Left colon (tissue), 2 donors: ENCODE data around the gene CD93. TPM values are rescaled to one million over a fixed set of nuclear protein-coding genes. Genes with fewer than 3 reads are reported as not detected.

Experiments
- ATAC-seq: fragments of 200-7000 bp; cut with Tn5 transposase; one replicate; pipeline ENCODE4 v1.9.1; 2020; ENCODE audit warnings: mild to moderate bottlenecking, moderate library complexity
- DNase-seq, 2 donors: peaks; one replicate each; pipeline ENCODE4 v3.0.0-alpha.2; 2020
- intact Hi-C, 2 donors: fragments of 100-400 bp; cut with DNase I in 1 of 2; cut with micrococcal nuclease in 1 of 2; formaldehyde crosslinking; loops; one replicate each; pipeline versions ENCODE4 v1.11.2 to v1.14.0; 2022; cut with DNase I, micrococcal nuclease
- total RNA-seq, 2 donors: library from RNA; stranded (reverse); fragmentation: NEBNext Ultra II Directional; extraction: Animal tissue kit (Norgen Biotek cat#: 25700); gene quantifications; one replicate each; pipeline ENCODE4 v1.2.1, GENCODE V29; 2021
- donor health status: DM: no; HTN: no; CAD: no.
- donor health status: DM: yes; HTN: yes; CAD: no.

Gene CD93
- total RNA-seq, 2 donors from 2014 or later: 9.0 to 14.2 TPM

DNA sequence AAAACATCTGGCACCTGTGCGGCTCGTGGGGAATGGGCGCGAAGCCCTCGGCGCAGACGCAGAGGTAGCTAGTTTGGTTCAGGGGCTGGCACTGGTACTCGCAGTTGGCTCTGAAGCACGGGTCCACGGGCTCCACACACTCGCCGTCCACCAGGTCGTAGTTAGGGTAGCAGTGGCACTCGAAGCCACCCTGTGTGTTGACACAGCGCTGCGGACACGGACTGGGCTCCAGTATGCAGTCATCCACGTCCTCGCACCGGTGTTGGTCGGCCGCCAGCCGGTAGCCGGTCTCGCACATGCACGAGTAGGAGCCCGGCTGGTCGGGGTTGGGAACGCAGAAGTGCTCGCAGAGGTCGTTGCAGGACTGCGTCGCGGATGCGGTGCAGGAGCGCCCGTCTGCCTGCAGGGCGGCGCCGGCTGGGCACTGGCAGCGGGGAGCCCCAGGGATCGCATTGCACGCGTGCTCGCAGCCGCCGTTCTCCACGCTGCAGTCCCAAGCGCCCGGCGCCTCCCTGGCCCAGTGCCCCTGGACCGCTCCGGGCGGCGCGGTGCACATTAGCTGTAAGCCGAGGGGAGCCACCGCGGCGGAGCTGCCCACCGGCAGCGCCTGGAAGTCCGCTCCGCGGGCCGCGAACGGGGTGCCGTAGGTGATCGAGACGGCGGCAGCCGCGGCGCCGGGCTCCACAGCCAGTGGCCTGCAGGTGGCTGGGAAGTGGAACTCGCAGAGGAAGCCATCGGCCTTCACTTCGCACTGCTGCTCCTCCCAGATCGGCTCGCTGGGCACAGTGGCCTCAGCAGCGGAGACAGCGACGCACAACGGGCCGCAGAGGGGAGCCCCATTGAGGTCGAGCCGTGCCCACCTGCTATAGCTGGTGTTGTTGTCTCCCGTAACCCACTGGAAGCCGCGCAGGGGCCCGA lies 37.6 kb downstream of the CD93 start:
- intact Hi-C loops: no loop called here
- ATAC-seq (peak; percentile 76), DNase-seq (peak; percentile 37 to 44)

DNA sequence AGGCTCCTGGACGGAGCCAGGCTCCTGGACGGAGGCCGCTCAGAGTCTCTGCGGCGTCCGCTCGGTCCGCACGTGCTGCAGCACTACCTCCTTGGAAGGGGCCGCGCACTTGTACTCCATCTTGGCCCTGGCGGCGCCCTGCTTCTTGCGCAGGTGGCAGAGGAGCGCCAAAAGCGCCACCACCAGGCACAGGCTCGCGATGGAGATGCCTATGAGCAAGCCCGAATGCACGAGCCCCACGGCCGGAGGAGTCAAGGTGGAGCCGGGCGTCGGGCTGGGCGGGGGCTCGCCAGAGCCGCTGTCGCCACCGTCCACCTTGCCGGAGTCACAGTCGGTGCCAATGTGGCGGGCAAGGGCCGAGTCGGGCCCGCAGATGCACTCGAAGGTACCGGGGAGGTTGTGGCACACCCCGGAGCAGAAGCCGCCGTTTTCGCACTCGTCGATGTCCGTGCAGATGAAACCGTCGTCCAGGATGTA lies 38.3 kb downstream of the CD93 start:
- ATAC-seq (no peak), DNase-seq (peak in 1 of 2 donors; percentile 11)
- intact Hi-C loops: no loop called here

DNA sequence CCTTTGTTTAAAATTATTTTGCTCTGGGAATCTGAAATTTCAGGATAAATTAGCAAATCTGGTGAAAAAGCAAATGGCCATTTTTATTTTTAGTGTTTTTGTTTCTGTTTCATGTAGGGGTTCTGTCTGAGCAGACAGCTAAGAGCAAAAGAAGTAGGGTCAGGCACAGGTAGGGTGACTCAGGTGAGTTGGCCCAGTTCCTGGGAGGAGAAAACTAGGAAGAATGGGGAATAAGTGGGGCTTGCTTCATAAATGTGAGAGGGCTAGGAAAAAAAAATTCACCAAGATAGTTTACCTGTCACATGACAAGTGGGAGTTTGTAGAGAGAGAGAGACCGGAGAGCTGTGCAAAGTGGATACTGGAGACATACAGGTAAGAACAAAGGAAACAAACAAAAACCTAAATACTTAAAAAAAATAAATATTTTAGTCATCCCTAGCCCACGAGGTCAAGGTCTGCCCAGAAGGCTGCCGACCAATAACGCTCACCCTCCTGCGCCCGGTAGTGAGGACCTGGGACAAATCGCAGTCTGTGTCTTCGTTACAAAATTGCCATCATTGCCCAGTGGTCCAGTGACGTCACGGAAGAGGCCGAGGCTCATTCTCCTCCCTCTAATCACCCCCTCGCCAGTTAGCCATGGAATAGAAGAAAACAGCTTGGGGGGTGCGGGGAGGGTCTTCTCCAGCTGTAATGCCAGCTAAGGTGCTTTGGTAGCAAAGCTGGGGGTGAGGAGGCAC lies 39.0 kb downstream of the CD93 start:
- DNase-seq (no peak), ATAC-seq (no peak)
- intact Hi-C loops: no loop called here

DNA sequence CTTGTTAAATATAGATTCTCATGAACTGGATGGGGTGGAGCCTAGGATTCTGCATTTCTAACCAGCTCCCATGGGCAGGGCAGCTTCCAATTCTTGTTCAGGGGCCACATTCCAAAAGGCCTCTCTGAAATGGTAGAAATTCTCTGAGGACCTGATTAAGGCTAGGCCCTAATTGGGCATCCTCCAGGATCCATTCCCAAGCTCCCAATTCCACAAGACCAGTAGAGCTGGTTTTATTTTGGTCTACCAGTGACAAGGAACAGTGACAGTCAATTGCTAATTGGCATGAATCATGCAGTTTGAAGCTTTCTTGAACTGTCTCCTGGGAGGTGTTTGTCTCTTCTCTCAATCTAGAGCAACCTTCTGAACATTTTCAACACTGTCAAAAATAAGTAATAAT lies 39.7 kb downstream of the CD93 start:
- DNase-seq (no peak), ATAC-seq (no peak)
- intact Hi-C loops: no loop called here

DNA sequence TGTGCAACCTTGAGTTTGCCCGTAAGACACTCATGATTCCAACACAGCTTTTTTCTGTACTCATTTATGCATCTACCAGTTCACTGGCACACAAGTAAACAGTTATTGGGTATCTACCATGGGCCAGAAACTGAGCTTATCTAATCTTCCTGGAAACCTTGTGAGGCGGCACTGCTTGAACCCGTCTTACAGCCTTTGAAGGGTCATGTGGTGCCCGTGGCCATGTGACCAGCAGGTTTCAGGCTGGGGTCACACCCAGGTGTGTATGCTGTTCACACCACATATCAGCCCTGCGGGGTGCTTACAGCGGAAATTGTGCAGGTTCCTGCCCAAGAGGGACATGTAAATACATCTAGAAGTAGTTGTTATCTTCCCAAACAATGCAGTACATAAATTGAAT lies 42.7 kb downstream of the CD93 start:
- DNase-seq (peak in 1 of 2 donors; percentile 46), ATAC-seq (peak; percentile 84)
- intact Hi-C loops: no loop called here

DNA sequence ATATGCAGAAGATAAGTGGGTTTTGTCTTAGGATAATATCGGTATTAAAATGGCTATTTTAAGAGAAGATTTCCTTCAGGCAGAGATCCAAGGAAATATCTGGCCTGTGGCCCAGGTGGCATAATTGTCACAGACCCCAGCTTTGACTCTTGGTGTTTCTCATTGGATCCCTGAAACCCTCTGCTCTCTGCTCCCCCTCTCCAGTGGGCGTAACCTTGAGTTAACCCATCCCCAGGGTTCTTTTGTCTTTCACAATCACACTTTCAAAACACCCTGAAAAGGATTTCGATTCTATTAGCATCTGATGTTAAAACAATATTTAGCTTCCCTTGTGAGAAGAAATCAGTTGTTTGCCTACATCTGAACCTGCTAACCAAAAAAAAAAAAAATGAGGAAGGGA lies 43.9 kb downstream of the CD93 start:
- DNase-seq: no peak
- intact Hi-C loops: no loop called here
- ATAC-seq: no peak

DNA sequence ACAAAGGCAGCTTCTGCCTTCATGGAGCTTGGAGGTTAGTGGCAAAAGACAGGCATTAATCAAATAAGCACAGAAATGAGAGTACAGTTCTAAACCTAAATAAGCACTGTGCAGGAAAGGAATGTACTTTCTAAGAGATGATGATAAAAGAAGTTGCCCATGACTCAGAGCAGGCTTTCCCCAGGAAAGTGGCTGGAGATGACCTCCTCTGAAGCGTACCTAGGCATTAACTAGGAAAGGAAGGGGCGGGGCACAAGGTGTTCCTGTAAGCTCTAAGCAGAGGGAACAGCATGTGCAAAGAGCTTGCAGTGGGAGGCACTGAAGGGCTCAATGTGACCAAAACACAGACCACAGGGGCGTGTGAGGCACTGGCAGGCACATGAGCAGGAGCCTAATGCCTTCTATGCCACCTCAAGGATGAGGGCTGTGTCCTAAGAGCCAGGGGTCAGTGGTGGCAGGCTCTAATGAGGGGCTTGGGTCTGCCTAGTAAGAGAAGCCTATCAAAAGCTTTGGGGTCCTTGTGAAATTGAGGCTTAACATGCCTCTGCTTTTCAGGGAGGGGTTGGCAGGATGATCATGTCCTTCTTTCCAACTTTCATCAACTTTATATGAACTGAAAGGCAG lies 46.1 kb downstream of the CD93 start:
- intact Hi-C loops: no loop called here
- DNase-seq (no peak), ATAC-seq (no peak)

DNA sequence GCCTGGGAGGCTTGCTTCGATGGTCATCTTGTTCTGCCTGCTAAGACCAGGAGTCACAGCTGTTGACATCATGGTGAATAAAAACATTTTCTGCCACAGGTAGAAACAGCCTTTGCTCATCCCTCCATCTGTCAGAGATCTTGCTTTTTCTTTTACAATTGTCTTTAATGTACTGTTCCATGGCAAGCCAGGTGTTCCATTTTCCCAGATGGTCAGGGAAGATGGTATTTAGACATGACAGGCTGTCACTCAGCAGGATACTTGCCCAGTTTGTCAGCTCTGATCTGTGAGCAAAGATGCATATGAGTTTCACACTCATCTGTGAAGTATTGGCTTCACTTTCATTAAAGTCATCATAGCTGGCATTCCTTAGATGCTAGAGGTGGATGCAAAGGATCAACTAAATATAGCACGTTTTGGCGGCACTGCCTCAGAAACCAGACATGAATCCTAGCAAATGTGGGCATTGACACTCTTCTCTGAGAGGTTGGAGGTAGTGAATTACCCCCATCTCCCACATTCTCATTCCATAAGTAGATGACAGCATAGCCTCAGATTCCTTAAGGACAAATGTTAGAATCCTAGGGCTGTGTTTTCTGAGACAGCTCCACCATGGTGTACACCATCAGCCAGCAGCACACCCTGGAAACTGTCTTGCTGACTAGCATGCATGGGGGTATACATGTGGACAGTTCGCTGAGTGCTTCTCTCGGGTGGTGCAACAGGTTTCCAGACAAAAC lies 46.8 kb downstream of the CD93 start:
- DNase-seq (no peak), ATAC-seq (no peak)
- intact Hi-C loops: no loop called here

DNA sequence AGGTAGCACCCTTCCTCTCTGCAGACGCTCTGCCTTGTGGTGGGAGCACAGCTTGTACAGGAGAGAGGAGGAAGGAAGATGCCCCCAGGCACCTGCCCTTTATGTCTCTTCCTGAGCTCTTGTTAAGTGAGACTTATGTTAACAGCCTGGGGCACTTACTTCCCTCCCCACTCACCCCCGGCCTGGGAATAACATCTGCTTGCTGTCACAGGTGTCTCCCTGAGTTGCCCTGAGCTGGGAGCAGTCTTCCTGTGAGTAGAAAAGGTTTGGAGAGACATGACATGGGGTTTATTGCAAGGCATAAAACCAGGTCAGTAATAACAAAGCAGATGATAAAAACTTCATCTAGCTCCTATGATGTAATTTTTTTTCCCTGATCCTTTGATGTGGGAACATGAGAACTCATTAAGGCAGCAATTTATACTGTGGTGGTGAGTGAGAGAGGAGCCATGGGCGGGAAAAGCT lies 49.1 kb downstream of the CD93 start:
- intact Hi-C loops: no loop called here
- ATAC-seq (no peak), DNase-seq (no peak)

DNA sequence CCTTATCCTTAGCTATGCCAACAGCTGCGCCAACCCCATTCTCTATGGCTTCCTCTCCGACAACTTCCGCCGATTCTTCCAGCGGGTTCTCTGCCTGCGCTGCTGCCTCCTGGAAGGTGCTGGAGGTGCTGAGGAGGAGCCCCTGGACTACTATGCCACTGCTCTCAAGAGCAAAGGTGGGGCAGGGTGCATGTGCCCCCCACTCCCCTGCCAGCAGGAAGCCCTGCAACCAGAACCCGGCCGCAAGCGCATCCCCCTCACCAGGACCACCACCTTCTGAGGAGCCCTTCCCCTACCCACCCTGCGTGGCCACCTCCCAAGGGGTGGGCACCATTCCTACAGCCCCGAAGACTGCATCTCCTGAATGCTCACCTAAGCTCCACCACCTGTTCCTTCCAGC lies 49.8 kb downstream of the CD93 start:
- ATAC-seq (no peak), DNase-seq (no peak)
- intact Hi-C loops: no loop called here

DNA sequence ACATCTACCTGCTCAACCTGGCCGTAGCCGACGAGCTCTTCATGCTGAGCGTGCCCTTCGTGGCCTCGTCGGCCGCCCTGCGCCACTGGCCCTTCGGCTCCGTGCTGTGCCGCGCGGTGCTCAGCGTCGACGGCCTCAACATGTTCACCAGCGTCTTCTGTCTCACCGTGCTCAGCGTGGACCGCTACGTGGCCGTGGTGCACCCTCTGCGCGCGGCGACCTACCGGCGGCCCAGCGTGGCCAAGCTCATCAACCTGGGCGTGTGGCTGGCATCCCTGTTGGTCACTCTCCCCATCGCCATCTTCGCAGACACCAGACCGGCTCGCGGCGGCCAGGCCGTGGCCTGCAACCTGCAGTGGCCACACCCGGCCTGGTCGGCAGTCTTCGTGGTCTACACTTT lies 50.4 kb downstream of the CD93 start:
- intact Hi-C loops: no loop called here

DNA sequence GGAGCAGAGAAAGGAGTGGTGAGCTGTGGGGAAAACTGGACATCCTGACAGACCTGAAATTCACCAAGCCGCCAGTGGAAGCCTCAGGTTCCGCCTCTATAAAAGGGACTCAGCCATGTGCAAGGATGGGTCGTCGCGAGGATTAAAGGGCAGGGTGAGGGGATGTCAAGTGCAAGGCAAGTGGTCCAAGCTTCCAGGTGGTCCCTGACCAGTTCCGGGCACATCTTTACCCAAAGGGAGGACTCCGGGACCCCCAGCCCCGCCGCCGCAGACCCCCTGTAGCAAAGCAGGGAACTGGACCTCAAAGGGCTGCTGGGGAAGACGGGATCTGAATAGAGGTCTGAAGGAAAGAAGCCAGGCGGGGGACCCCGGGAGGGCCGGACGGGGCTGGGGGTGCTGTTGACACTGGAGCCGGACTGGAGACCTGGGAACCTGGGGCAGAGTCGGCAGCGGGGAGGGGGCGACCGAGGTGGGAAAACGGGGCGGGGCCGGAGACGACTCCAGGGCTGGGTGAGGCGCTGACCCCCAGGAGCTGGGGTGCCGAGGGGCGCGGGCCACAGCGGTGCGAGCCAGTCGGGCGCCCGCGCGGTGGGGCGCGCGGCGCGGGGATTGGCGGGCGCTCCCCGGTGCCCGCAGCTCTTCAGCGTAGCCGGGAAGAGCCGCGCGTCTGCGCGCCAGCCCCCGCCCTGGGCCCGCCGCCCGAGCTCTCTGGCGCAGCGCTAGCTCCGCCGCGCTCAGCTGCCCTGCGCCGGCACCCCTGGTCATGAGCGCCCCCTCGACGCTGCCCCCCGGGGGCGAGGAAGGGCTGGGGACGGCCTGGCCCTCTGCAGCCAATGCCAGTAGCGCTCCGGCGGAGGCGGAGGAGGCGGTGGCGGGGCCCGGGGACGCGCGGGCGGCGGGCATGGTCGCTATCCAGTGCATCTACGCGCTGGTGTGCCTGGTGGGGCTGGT lies 51.1 kb downstream of the CD93 start, which contains the start of gene SSTR4:
SSTR4 (plus strand) TSS at position 592 of the 951 bp plus-strand sequence; CDS start at position 764, 172 bp downstream.
- DNase-seq (no peak), ATAC-seq (no peak)

More for the DNA sequence above, 50.4 kb downstream of the CD93 start:
- ATAC-seq: no peak
- no peak for DNase-seq

DNA sequence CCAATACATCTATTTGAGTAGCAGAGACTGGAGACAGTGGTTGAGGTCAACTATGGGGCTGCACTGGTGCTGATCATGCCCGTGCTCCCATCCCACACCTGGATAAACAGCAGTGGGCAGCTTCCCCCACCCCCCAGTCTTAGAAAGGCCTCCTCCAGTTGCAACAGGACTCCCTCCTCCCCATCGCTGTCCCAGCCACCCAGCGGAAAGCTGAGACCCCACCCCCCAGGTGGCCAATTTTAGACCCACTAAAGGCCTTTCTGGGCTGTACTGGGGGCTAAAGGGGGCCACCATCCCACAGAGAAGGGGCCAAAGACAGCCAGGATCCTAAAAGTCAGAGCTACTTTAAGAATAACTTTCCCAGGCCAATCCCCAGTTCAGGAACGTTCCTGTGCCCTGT lies 52.2 kb downstream of the CD93 start:
- ATAC-seq: no peak
- DNase-seq: no peak
- intact Hi-C loops: no loop called here

More for the DNA sequence above, 51.1 kb downstream of the CD93 start, which contains the start of gene SSTR4:
- intact Hi-C loops: no loop called here

DNA sequence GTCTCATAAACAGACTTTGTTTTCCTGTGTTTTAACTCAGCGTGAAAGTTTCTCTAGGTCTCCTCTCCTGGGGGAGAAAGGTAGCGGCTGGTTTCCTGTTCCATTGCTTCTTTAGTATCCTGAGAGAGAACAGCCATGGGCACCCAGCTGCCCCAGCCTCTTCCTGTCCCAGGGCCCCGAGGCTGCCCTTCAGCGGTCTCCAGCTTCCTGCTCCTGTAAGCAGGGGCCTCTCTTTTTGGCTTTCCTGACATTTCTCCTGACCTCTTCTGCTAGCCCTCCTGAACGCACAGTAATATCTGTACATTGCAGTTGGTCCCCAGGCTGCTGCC lies 53.4 kb downstream of the CD93 start:
- intact Hi-C loops: no loop called here
- no peak for DNase-seq
- ATAC-seq: no peak

DNA sequence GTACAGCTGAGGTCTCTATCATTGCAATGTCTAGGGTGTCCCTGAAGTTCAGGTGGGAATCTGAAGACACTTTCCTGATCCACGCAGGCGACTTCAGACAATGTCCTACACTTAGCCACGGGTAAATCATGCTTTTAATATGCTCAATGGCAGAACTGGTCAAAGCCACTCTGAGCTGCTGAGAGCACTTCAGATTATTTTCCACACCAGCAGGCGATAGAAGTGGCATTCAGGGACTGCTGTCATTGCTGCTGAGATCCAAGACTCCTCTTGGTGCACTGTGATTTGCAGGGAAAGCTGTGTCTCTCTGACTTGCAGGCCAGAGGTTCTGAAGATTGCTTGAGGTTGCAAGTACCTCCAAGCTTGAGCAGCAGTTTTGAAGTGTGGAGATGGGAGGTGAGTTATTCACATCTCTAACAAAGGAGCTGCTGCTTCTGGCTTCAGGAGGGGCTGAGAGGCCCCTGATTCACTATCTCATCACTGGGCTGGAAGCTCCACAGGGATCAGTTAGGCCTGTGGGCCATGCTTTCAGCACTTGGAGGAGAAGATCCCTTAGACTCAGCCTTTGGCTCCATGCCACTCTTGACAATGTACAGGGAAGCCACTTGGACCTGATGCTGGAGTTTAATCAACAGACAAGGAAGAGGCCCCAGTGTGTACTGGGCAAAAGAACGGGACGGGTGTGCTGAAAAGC lies 53.9 kb downstream of the CD93 start:
- DNase-seq (no peak), ATAC-seq (no peak)
- intact Hi-C loops: no loop called here

DNA sequence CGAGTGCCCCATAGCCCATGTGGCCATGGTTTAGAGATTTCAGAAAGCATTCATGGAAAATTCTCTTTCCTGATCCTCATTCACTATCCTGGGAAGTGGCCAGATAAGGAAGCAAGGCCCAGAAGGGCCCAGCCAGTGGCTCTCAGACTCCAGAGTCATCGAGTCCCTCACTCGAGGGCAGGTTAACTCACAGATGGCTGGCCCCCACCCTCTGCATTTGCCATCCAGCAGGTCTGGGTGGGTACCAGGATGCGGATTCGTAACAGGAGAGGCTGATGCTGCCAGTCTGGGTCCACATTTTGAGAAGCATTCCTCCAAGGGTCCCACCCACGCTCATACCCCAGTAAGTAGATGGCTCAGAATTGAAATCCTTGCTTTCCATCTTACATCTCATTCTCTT lies 54.8 kb downstream of the CD93 start:
- intact Hi-C loops: no loop called here
- ATAC-seq (no peak), DNase-seq (no peak)
